Effector memory CD4-positive, alpha-beta T cell (primary cell): ENCODE measurements around the gene FEZF2.

Experiments used
- DNase-seq, 3 donors: peaks; one replicate each; pipeline ENCODE4 v3.0.0-alpha.2; 2020
- H3K27ac ChIP-seq: 2 replicates; pipeline ENCODE4 v1.7.0; 2013; ENCODE audit warnings: mild to moderate bottlenecking, low read length, moderate library complexity; ENCODE audit not compliant: insufficient read depth, poor library complexity, severe bottlenecking
- H3K27me3 ChIP-seq: replicated peaks from 2 replicates; pipeline ENCODE4 v1.7.0; 2013; ENCODE audit warnings: mild to moderate bottlenecking, low read length; ENCODE audit not compliant: insufficient read depth, control insufficient read depth, poor library complexity, severe bottlenecking
- H3K36me3 ChIP-seq: 2 replicates; pipeline ENCODE4 v1.7.0; 2013; ENCODE audit warnings: mild to moderate bottlenecking, low read length, moderate library complexity; ENCODE audit not compliant: control insufficient read depth, insufficient read depth
- H3K4me1 ChIP-seq: 2 replicates; pipeline ENCODE4 v1.7.0; 2013; ENCODE audit warnings: low read length, mild to moderate bottlenecking; ENCODE audit not compliant: control insufficient read depth, insufficient read depth, poor library complexity, severe bottlenecking
- H3K4me3 ChIP-seq: 2 replicates; pipeline ENCODE4 v1.7.0; 2013; ENCODE audit warnings: low read length, low read depth, mild to moderate bottlenecking; ENCODE audit not compliant: insufficient read depth, poor library complexity, severe bottlenecking
- H3K9me3 ChIP-seq: 2 replicates; pipeline ENCODE4 v1.7.0; 2013; ENCODE audit warnings: mild to moderate bottlenecking, low read length, moderate library complexity; ENCODE audit not compliant: control insufficient read depth

The FEZF2 gene

DNA sequence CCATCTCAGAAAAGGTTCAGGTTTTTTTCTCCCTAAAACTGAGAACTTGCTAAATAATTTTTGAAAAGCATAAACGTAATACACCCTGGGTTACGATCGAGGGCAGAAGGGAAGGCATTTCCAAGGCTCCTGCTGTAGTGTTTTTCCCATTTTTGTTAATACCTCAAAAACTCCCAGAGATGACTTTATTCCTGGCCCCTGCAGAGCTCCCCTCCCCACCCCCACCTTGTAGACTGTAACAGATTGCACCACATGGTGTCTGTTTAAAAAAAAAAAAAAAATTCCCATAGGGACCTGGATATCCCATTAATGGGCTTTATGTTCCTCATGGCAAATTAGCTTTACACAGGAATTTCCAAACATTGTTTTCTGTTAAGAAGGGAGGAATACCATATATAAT lies 38.2 kb downstream of the FEZF2 start:
- no peaks in the 10 kb centered on the region for H3K36me3 ChIP-seq
- no peak overlapping the region for H3K4me3 ChIP-seq
- H3K27me3 ChIP-seq: no peaks in the 10 kb centered on the region
- H3K4me1 ChIP-seq: no peaks in the 10 kb centered on the region
- no peak overlapping the region for H3K27ac ChIP-seq
- DNase-seq: no peak
- H3K9me3 ChIP-seq: no peaks in the 10 kb centered on the region

GRCh38 chr3:62332835-62333244 lies 40.5 kb downstream of the FEZF2 start:
- DNase-seq: no peak

DNA sequence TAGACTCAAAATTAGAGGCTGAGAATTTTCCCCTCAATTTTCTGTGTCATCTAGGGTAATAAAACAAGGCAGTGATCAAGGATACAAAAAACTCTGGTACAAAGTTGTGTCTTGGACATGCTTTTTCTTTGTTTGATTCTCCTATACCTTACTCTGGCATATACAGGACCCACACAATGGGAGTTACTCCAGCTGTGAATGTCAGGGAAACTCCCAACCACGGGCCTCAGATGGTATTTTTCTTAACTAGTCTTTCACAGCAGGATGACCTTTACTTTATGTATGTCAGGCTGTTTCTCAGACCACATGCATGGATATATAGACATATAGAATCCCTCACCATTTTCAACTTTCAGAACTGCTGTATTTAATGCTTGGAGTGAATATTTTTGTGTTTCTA lies 41.3 kb downstream of the FEZF2 start:
- Histone ChIP-seq H3K27ac (no peak overlapping the region), H3K4me3 (no peak overlapping the region), H3K4me1 (no peaks in the 10 kb centered on the region), H3K9me3 (no peaks in the 10 kb centered on the region), H3K36me3 (no peaks in the 10 kb centered on the region), H3K27me3 (no peaks in the 10 kb centered on the region)
- no peak for DNase-seq

More at GRCh38 chr3:62332835-62333244, 40.5 kb downstream of the FEZF2 start:
- Histone ChIP-seq H3K4me3 (no peak overlapping the region), H3K4me1 (no peaks in the 10 kb centered on the region), H3K36me3 (no peaks in the 10 kb centered on the region), H3K27me3 (no peaks in the 10 kb centered on the region), H3K27ac (no peak overlapping the region), H3K9me3 (no peaks in the 10 kb centered on the region)

DNA sequence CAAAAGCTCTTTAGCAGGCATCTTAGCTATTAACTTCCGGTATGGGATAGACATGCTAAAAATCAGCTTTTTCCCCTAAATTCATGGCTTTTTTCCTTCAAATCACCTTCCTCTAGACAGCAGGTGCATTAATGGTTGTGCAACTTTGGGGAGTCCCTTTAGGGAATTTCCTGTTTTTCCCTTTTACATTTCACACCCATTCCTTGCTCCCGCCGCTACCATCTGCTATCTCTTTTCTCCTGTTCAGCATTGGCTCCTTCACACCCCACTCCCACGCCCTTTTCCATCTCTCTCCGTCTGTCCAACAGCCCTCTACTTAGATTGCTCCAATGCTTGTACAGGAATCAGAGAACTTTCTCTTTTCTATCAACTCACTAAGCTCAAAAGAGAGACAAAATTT lies 43.4 kb downstream of the FEZF2 start:
- Histone ChIP-seq H3K27me3 (no peaks in the 10 kb centered on the region), H3K4me1 (no peaks in the 10 kb centered on the region), H3K36me3 (no peaks in the 10 kb centered on the region), H3K9me3 (no peaks in the 10 kb centered on the region), H3K27ac (no peak overlapping the region), H3K4me3 (no peak overlapping the region)
- no peak for DNase-seq

DNA sequence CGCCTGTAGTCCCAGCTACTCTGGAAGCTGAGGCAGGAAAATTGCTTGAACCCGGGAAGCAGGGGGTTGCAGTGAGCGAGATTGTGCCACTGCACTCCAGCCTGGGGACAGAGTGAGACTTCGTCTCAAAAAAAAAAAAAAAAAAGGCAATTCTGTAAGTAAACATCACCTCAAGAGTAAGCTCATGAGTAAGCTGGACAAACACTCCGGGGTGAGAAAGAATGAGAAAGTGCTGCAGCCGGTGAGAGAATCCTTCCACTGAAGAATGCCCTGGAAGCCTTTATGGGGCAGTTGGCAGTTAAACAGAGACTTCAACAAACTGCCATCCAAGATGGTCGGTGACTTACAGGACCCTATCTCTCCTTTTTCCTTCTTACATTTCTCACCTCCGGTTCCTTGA lies 47.5 kb downstream of the FEZF2 start:
- no peak for DNase-seq
- no peak overlapping the region for H3K27ac ChIP-seq
- H3K27me3 ChIP-seq: no peaks in the 10 kb centered on the region
- H3K9me3 ChIP-seq: no peaks in the 10 kb centered on the region
- H3K4me3 ChIP-seq: no peak overlapping the region
- H3K36me3 ChIP-seq: no peaks in the 10 kb centered on the region
- H3K4me1 ChIP-seq: no peaks in the 10 kb centered on the region

GRCh38 chr3:62323241-62323640 lies 50.1 kb downstream of the FEZF2 start:
- H3K27me3 ChIP-seq: no peaks in the 10 kb centered on the region
- H3K36me3 ChIP-seq: no peaks in the 10 kb centered on the region
- no peak for DNase-seq
- H3K4me3 ChIP-seq: no peak overlapping the region
- no peak overlapping the region for H3K27ac ChIP-seq
- no peaks in the 10 kb centered on the region for H3K4me1 ChIP-seq
- no peaks in the 10 kb centered on the region for H3K9me3 ChIP-seq
